ENCODE measurements around the gene TIGD3. TPM values are rescaled to one million over a fixed set of nuclear protein-coding genes. Genes with fewer than 3 reads are reported as not detected.
A peak's percentile ranks its signal among the peaks of the same experiment; 100 is the strongest.

TIGD3 gene
- total and polyA plus RNA-seq, 9 of the 15 experiments (the other 6 are each of a cell fraction or from before 2014, with no cell fraction given) = 0.06 to 1.3 (median 0.56) TPM

DNA sequence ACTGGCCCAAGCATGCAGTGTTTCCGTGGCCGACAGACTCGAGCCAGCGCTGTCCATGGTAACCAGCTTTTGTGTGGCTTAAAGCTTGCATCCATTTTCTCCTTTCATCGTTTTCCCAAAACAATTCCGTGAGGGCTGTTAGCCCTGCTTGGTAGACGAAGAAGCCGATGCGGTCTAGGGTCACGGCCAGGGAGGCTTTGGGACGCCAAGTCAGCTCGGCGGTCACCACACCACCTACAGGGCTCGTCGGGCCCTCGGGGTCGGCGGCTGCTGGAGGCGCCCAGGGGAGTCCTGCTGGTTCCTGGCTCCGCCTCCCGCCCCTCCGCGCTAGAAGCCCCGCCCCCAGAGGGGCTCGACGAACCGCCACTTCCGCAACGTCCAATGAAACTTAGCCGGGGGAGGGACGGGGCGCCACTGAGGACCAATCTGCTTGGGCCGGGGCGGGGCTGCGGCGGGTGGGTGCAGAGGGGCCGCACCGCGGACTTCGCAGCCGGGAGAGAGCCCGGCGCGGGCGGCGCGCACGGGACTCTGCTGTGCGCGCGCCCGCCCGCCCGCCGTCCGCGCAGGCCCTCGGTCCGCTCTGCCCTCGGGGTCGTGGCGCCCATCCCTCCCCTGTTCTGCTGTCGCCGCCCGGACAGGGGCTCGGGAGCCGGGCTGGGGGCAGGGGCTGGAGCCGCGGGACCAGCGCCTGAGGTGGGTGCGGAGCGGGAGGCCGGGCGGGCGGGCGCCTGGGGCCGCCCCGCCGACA is at the start of gene TIGD3 (continued):
- TF ChIP-seq MYC (IDR thresholded peaks at IDR 0.05; ENCODE audit: low read depth, low read length) (no peak), MYC (CRISPR knock-in tag; IDR thresholded peaks at IDR 0.05; ENCODE audit: borderline replicate concordance, low read depth) (no peak), SMAD4 (CRISPR knock-in tag; conservative IDR thresholded peaks at IDR 0.05) (no peak), POLR2B (IDR thresholded peaks at IDR 0.05; ENCODE audit: low read depth, partially characterized antibody) (no peak), HNRNPLL (IDR thresholded peaks at IDR 0.05; ENCODE audit: low read depth, low read length, poor library complexity, severe bottlenecking) (peak; percentile 85), ZFP30 (CRISPR knock-in tag; IDR thresholded peaks at IDR 0.05; ENCODE audit: borderline replicate concordance) (no peak), NEUROD1 (IDR thresholded peaks at IDR 0.05; ENCODE audit: borderline replicate concordance, low read depth, low read length, partially characterized antibody) (peak; percentile 43), THRAP3 (IDR thresholded peaks at IDR 0.05; ENCODE audit: borderline replicate concordance) (no peak), HDAC6 (IDR thresholded peaks at IDR 0.05; ENCODE audit: low read depth, low read length) (no peak), ZNF583 (CRISPR knock-in tag; IDR thresholded peaks at IDR 0.05) (no peak), TEAD4 (IDR thresholded peaks at IDR 0.05; ENCODE audit: low read length) (peak; percentile 35; the same call in 1 of the 2 replicates), TEAD4 (CRISPR knock-in tag; IDR thresholded peaks at IDR 0.05; ENCODE audit: borderline replicate concordance) (no peak), HDAC2 (IDR thresholded peaks at IDR 0.05) (peak; percentile 62; the same call in 1 of the 2 replicates), XRCC5 (IDR thresholded peaks at IDR 0.05; ENCODE audit: low read depth, low read length) (no peak), HMG20A (CRISPR knock-in tag; conservative IDR thresholded peaks at IDR 0.05) (no peak), NR4A1 (CRISPR knock-in tag; IDR thresholded peaks at IDR 0.05) (no peak), NR4A1 (tag; IDR thresholded peaks at IDR 0.05) (no peak), SLC30A9 (CRISPR knock-in tag; IDR thresholded peaks at IDR 0.05) (no peak), FOXM1 (IDR thresholded peaks at IDR 0.05; ENCODE audit: low read depth) (no peak), FOXM1 (CRISPR knock-in tag; IDR thresholded peaks at IDR 0.05; ENCODE audit: low read depth) (no peak), SP2 (IDR thresholded peaks at IDR 0.05; ENCODE audit: extremely low read depth, low read depth, low read length, poor library complexity, severe bottlenecking) (peak; percentile 75), TCF3 (CRISPR knock-in tag; IDR thresholded peaks at IDR 0.05) (no peak)
- TF ChIP-seq, protein P1, sequence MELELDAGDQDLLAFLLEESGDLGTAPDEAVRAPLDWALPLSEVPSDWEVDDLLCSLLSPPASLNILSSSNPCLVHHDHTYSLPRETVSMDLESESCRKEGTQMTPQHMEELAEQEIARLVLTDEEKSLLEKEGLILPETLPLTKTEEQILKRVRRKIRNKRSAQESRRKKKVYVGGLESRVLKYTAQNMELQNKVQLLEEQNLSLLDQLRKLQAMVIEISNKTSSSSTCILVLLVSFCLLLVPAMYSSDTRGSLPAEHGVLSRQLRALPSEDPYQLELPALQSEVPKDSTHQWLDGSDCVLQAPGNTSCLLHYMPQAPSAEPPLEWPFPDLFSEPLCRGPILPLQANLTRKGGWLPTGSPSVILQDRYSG (tag; conservative IDR thresholded peaks at IDR 0.05; ENCODE audit: low read depth) = no peak
- TF ChIP-seq, protein P2, sequence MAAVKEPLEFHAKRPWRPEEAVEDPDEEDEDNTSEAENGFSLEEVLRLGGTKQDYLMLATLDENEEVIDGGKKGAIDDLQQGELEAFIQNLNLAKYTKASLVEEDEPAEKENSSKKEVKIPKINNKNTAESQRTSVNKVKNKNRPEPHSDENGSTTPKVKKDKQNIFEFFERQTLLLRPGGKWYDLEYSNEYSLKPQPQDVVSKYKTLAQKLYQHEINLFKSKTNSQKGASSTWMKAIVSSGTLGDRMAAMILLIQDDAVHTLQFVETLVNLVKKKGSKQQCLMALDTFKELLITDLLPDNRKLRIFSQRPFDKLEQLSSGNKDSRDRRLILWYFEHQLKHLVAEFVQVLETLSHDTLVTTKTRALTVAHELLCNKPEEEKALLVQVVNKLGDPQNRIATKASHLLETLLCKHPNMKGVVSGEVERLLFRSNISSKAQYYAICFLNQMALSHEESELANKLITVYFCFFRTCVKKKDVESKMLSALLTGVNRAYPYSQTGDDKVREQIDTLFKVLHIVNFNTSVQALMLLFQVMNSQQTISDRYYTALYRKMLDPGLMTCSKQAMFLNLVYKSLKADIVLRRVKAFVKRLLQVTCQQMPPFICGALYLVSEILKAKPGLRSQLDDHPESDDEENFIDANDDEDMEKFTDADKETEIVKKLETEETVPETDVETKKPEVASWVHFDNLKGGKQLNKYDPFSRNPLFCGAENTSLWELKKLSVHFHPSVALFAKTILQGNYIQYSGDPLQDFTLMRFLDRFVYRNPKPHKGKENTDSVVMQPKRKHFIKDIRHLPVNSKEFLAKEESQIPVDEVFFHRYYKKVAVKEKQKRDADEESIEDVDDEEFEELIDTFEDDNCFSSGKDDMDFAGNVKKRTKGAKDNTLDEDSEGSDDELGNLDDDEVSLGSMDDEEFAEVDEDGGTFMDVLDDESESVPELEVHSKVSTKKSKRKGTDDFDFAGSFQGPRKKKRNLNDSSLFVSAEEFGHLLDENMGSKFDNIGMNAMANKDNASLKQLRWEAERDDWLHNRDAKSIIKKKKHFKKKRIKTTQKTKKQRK (IDR thresholded peaks at IDR 0.05; ENCODE audit: borderline replicate concordance, low read depth, low read length) = no peak
